Hepatocyte (in vitro differentiated cells): Measurements from ENCODE around the gene ENO2. TPM values are rescaled to one million over a fixed set of nuclear protein-coding genes. Genes with fewer than 3 reads are reported as not detected.

ENCODE experiments used
- DNase-seq: peaks from one replicate; pipeline ENCODE4 v3.0.0-alpha.2; 2016; ENCODE audit warnings: low spot score
- H2AFZ ChIP-seq: fragments of 200-600 bp; sonication (generic); 2 replicates; pipeline ENCODE4 v1.6.0; 2016; ENCODE audit warnings: antibody characterized with exemption, mild to moderate bottlenecking
- H3K27ac ChIP-seq: fragments of 200-600 bp; sonication (generic); 2 replicates; pipeline ENCODE4 v1.5.1; 2016; ENCODE audit warnings: mild to moderate bottlenecking
- H3K27me3 ChIP-seq: fragments of 200-600 bp; sonication (generic); 2 replicates; pipeline ENCODE4 v1.6.1; 2016
- H3K36me3 ChIP-seq: fragments of 200-600 bp; sonication (generic); replicated peaks from 2 replicates; pipeline ENCODE4 v1.5.1; 2016; ENCODE audit warnings: low read depth; ENCODE audit not compliant: insufficient read depth
- H3K4me1 ChIP-seq: fragments of 200-600 bp; sonication (generic); 2 replicates; pipeline ENCODE4 v1.5.1; 2016; ENCODE audit warnings: mild to moderate bottlenecking, moderate library complexity; ENCODE audit not compliant: insufficient read depth
- H3K4me2 ChIP-seq: fragments of 200-600 bp; sonication (generic); 2 replicates; pipeline ENCODE4 v1.6.0; 2016
- H3K4me3 ChIP-seq: fragments of 200-600 bp; sonication (generic); 2 replicates; pipeline ENCODE4 v1.5.1; 2016; ENCODE audit warnings: mild to moderate bottlenecking
- H3K79me2 ChIP-seq: fragments of 200-600 bp; sonication (generic); 2 replicates; pipeline ENCODE4 v1.6.0; 2017; ENCODE audit warnings: mild to moderate bottlenecking
- H3K9me2 ChIP-seq: fragments of 200-600 bp; sonication (generic); replicated peaks from 2 replicates; pipeline ENCODE4 v1.6.0; 2017; ENCODE audit warnings: mild to moderate bottlenecking; ENCODE audit not compliant: insufficient read depth
- H3K9me3 ChIP-seq: fragments of 200-600 bp; sonication (generic); 2 replicates; pipeline ENCODE4 v1.5.1; 2016; ENCODE audit warnings: low read depth, mild to moderate bottlenecking
- H4K20me1 ChIP-seq: fragments of 200-600 bp; sonication (generic); 2 replicates; pipeline ENCODE4 v1.6.0; 2016; ENCODE audit warnings: mild to moderate bottlenecking; ENCODE audit not compliant: insufficient read depth, poor library complexity, severe bottlenecking
- CTCF ChIP-seq: fragments of 200-600 bp; sonication (generic); IDR thresholded peaks from 2 replicates; pipeline ENCODE4 v1.5.1; 2016; ENCODE audit warnings: antibody characterized with exemption, mild to moderate bottlenecking; ENCODE audit not compliant: poor library complexity
- EZH2 ChIP-seq: fragments of 200-600 bp; sonication (generic); IDR thresholded peaks from 2 replicates; pipeline ENCODE4 v1.6.1; 2016; ENCODE audit warnings: antibody characterized with exemption, mild to moderate bottlenecking, borderline replicate concordance
- EZH2phosphoT487 ChIP-seq: fragments of 200-600 bp; sonication (generic); IDR thresholded peaks from one replicate; pipeline ENCODE4 v1.6.1; 2018; ENCODE audit warnings: antibody characterized with exemption, mild to moderate bottlenecking, low read depth, moderate library complexity; ENCODE audit not compliant: unreplicated experiment, severe bottlenecking
- WGBS: methylation state at CpG from one replicate; pipeline ENCODE4 v1.1.6; 2016; ENCODE audit warnings: low lambda C conversion rate; ENCODE audit errors: missing lambda C conversion rate; 5-methylcytosine and 5-hydroxymethylcytosine counted together
- polyA plus RNA-seq: library from polyadenylated mRNA; unstranded; fragments of >200 nt; fragmentation: Nextera tagmentation; extraction: Ambion mirVana; gene quantifications from 2 replicates; pipeline ENCODE4 v1.2.1, GENCODE V29; 2016
- total RNA-seq: library from RNA; depleted of rRNA; stranded (reverse); fragments of >200 nt; gene quantifications from 2 replicates; pipeline ENCODE4 v1.2.3, GENCODE V29; 2014

The ENO2 gene
- total and polyA plus RNA-seq, 2 experiments from 2014 or later, result 11.8 to 14.2 TPM

- no peaks in the 10 kb centered on the region for H3K27me3 ChIP-seq
- TF ChIP-seq EZH2phosphoT487 (no peak), EZH2 (no peak), CTCF (no peak)
- no peaks in the 10 kb centered on the region for H3K9me3 ChIP-seq
- H4K20me1 ChIP-seq, result no peaks in the 10 kb centered on the region
- peaks cover 3% of the 10 kb centered on the region for H3K4me1 ChIP-seq
- no peak for DNase-seq
- WGBS, result 96% methylated on average over 20 of the region's 22 CpGs
- H3K36me3 ChIP-seq, result no peaks in the 10 kb centered on the region
- H2AFZ ChIP-seq, result no peak overlapping the region
- no peak overlapping the region for H3K27ac ChIP-seq
- H3K4me2 ChIP-seq, result no peak overlapping the region
- H3K79me2 ChIP-seq, result no peaks in the 10 kb centered on the region
- no peak overlapping the region for H3K4me3 ChIP-seq
- H3K9me2 ChIP-seq, result no peaks in the 10 kb centered on the region
Measured at GRCh38 chr12:6955108-6956020, 41.0 kb downstream of the ENO2 start.

- no peaks in the 10 kb centered on the region for H3K36me3 ChIP-seq
- peaks cover 7% of the 10 kb centered on the region for H3K4me1 ChIP-seq
- no peak overlapping the region for H3K4me2 ChIP-seq
- no peak for TF ChIP-seq CTCF
- TF ChIP-seq EZH2, result no peak
- WGBS, result 89% methylated on average over 28 of the region's 28 CpGs
- no peaks in the 10 kb centered on the region for H3K79me2 ChIP-seq
- H3K9me2 ChIP-seq, result no peaks in the 10 kb centered on the region
- H4K20me1 ChIP-seq, result no peaks in the 10 kb centered on the region
- no peaks in the 10 kb centered on the region for H3K9me3 ChIP-seq
- no peak for DNase-seq
- no peak overlapping the region for H3K4me3 ChIP-seq
- no peak overlapping the region for H3K27ac ChIP-seq
- H3K27me3 ChIP-seq, result no peaks in the 10 kb centered on the region
- no peak overlapping the region for H2AFZ ChIP-seq
Measured at GRCh38 chr12:6956021-6956727, 41.8 kb downstream of the ENO2 start.

GRCh38 chr12:6957151-6957701, 42.8 kb downstream of the ENO2 start:
- H3K4me2 ChIP-seq, result no peak overlapping the region
- 92% methylated on average over 19 of the region's 20 CpGs for whole genome bisulfite sequencing
- no peaks in the 10 kb centered on the region for H3K27me3 ChIP-seq
- no peaks in the 10 kb centered on the region for H3K79me2 ChIP-seq
- no peak for TF ChIP-seq CTCF
- no peak for TF ChIP-seq EZH2phosphoT487
- TF ChIP-seq EZH2, result no peak
- no peak for DNase-seq
- no peaks in the 10 kb centered on the region for H4K20me1 ChIP-seq
- peaks cover 13% of the 10 kb centered on the region for H3K4me1 ChIP-seq
- H3K4me3 ChIP-seq, result no peak overlapping the region
- H3K27ac ChIP-seq, result no peak overlapping the region
- H3K9me2 ChIP-seq, result no peaks in the 10 kb centered on the region
- H3K36me3 ChIP-seq, result no peaks in the 10 kb centered on the region
- H3K9me3 ChIP-seq, result no peaks in the 10 kb centered on the region
- H2AFZ ChIP-seq, result no peak overlapping the region
